MV-4-11 (cell line): ENCODE measurements around the gene STKLD1.
"Not testable (repeated sequence)": the region's sequence is repeated elsewhere in the genome, so short reads cannot be mapped to it uniquely, and the experiment has no call there.

Source experiments
- DNase-seq: peaks from one replicate; lab custom pipeline; 2025; lab: John Stamatoyannopoulos, UW

Gene STKLD1

GRCh38 chr9:133443982-133444381 lies 67.8 kb downstream of the STKLD1 start:
- DNase-seq: no peak

- no peak for DNase-seq
These were observed 69.3 kb downstream of the STKLD1 start for GRCh38 chr9:133445293-133445969.

- no peak for DNase-seq
These were observed 72.4 kb downstream of the STKLD1 start for GRCh38 chr9:133448487-133448972.

- no peak for DNase-seq
These were observed 73.6 kb downstream of the STKLD1 start for GRCh38 chr9:133449760-133450159.

- DNase-seq: not testable (repeated sequence)
These were observed 75.7 kb downstream of the STKLD1 start for GRCh38 chr9:133451865-133452264.

- no peak for DNase-seq
These were observed 76.4 kb downstream of the STKLD1 start for GRCh38 chr9:133452562-133452961.

GRCh38 chr9:133453651-133454050 lies 77.5 kb downstream of the STKLD1 start:
- DNase-seq: no peak

GRCh38 chr9:133454325-133454724 lies 78.2 kb downstream of the STKLD1 start:
- DNase-seq: no peak

GRCh38 chr9:133454943-133455673 lies 78.9 kb downstream of the STKLD1 start:
- DNase-seq: no peak
